Stimulated activated CD8-positive, alpha-beta memory T cell treated with anti-CD3 and anti-CD28 coated beads, Interleukin-7, amount 100 ng/mL, for 1 hour (primary cell): ENCODE data around the gene FXYD3.
"Not testable (repeated sequence)": the region's sequence is repeated elsewhere in the genome, so short reads cannot be mapped to it uniquely, and the experiment has no call there.

Experiments used
- DNase-seq, 2 donors: peaks; one replicate each; pipeline ENCODE4 v3.0.0-alpha.2; 2020; ENCODE audit warnings: low read depth in 2 of 2

The FXYD3 gene

GRCh38 chr19:35086455-35086854 lies 29.2 kb upstream of the FXYD3 start:
- DNase-seq: no peak

- no peak for DNase-seq
Measured at GRCh38 chr19:35087393-35087792, 28.2 kb upstream of the FXYD3 start.

DNA sequence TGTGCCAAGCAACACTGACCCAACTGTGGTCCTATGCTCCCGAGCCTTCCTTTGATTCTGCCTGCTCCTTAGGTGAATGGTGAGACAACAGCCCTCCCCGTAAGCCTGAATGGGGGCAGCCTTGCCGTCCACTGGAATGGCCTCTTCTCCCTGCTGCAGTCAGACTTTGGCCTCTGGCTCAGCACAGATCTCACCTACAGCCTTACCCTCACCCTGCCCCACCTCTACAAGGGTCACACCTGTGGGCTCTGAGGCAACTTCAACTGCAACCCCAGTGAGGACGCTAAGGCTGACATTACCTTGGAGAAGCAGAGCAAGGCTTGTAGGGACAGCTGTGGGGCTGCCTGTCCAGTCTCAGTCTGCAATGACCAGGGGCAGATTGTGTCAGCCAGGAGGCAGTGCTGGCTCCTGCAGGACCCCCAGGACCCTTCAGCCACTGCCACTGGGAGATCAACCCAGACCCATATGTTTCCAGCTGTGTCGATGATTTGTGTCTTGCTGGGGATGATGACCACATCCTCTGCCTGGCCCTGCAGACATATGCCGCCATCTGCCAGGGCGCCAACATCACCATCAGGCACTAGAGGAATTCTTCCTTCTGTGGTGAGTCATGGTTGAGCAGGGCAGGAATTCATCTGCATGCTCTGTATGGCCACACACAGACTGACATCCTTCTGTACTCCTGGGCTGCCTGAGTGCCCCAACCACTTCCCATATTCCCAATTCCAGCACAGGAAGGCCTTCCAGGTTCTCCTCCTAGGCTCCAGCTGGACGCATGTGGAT lies 27.3 kb upstream of the FXYD3 start:
- no peak for DNase-seq

DNA sequence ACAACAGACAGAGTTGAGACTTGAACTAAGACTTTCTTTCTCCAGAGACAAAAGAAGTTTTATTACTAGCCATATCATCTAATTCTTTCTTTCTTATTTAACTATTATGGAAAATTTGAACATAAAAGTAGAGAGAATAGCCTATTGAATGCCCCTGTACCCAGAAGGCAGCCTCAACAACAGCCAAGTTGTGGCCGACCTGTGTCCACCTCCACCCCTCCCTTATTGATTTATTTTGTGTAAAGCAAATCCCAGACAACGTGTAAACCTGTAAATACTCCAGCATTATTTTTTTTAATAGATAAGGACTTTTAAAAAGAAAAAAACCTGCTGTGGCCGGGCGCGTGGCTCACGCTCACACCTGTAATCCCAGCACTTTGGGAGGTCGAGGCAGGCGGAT lies 26.1 kb upstream of the FXYD3 start:
- no peak for DNase-seq

- DNase-seq: no peak
Measured at GRCh38 chr19:35090160-35090505, 25.5 kb upstream of the FXYD3 start.

- DNase-seq: no peak
Measured at GRCh38 chr19:35090506-35091214, 25.0 kb upstream of the FXYD3 start.

DNA sequence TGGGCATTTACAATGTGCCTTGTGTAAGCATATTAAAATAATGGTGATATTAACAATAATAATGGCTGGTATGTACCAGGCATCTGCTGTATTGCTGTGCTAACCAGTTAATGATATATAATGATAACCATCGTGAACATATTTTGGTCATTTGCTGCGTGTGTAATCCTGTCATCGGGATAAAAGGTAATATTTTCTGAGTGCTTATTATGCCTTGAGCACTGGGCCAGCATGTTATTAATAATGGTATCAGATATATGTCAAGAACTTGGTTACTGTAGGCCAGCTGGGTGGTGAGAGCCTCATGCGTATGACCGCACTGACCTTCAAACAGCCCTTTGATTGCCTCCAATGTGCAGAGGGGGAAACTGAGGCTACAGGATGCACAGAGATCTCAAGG lies 22.2 kb upstream of the FXYD3 start:
- no peak for DNase-seq

DNA sequence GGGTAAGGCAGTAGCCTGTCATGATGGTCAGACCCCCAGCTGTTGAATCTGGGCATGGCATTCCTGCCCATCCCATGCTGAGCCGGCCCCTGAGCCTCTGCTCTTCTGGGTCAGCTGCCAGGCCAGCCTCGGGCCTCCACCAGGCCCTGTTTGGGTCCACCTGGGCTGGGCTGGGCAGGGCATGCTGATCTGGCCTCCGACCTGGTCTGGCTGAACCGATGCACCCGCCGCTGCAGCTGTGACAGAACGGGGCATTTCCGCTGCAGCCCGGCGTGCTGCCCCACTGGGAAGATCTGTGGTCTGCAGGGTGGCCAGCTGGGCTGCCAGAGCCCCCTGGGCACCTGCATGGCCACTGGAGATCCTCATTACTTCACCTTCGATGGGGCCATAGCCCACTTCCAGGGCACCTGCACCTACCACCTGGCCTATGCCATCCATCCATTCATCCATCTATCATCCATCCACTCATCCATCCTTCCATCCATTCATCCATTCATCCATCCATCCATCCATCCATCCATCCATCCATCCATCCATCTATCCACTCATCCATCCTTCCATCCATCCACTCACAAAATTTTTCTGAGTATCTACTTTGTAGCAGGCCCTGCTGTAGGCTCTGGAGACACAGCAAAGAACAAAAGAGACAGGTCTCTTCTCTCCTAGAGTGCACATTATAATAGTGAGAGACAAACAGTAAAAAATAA lies 21.5 kb upstream of the FXYD3 start:
- no peak for DNase-seq

DNA sequence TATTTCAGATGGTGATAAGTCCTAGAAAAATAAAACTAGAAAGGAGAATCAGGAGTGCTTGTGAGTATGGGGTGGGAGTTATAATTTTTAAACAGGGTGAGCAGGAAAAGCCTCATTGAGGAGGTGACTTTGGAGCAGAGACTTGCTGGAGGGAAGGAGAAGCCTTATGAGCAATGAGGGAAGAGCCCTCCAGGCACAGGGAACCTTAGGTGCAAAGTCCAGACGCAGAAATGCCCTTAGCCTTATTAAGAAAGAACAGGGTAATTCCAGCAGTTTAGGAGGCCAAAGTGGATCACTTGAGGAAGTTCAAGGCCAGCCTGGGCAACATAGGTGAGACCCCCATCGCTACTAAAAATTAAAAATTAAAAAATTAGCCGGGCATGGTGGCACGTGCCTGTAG lies 21.0 kb upstream of the FXYD3 start:
- no peak for DNase-seq

- no peak for DNase-seq
Measured at GRCh38 chr19:35095667-35096368, 19.8 kb upstream of the FXYD3 start.

- DNase-seq: no peak
Measured at GRCh38 chr19:35098413-35099049, 17.1 kb upstream of the FXYD3 start.

- no peak for DNase-seq
Measured at GRCh38 chr19:35099155-35099896, 16.3 kb upstream of the FXYD3 start.

DNA sequence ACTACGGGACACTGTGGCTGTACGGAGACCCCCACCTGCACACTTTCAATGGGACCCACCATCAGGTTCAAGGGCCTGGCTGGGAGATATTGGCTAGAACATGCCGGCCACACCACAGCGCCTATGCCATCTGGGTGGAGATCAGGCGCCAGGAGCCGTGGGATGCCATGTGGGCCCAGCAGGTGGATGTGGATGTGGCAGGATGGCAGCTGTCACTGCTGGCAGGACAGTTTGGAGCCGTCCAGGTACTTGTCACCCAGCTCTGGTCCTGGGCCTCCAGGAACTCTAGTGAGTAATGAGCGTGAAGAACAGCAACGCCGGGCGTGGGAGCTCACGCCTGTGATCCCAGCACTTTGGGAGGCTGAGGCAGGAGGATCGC lies 15.7 kb upstream of the FXYD3 start:
- no peak for DNase-seq

- no peak for DNase-seq
Measured at GRCh38 chr19:35100588-35101533, 14.8 kb upstream of the FXYD3 start.

GRCh38 chr19:35101949-35102348 lies 13.7 kb upstream of the FXYD3 start:
- DNase-seq: not testable (repeated sequence)

DNA sequence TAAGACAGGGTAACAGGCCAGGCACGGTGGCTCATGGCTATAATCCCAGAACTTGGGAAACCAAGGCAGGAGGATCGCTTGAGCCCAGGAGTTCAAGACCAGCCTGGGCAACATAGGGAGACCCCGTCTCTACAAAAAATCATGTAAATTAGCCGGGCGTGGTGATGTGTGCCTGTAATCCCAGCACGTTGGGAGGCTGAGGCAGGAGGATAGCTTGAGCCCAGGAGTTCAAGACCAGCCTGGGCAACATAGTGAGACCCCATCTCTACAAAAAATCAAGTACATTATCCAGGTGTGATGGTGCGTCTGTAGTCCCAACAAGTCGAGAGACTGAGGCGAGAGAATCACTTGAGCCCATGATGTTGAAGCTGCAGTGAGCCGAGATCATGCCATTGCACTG lies 12.0 kb upstream of the FXYD3 start:
- DNase-seq: not testable (repeated sequence)

DNA sequence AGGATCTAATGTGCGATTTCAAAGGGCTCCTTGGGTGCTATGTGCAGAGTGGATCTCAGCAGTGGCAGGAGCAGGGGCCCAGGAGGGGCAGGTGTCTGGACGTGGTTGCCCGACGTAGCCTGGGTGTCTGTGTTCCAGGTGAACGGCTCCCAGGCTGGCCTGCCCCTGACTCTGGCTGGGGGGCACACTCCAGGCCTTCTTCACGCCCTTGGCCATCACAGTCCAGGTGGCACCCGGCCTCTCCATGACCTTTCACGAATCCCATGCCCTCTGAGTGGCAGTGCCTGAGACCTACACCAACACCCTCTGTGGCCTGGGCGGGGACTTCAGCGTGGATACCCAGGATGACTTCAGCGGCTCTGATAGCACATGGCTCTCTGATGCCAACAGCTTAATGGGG lies 11.3 kb upstream of the FXYD3 start:
- no peak for DNase-seq

- no peak for DNase-seq
Measured at GRCh38 chr19:35105047-35105410, 10.6 kb upstream of the FXYD3 start.

DNA sequence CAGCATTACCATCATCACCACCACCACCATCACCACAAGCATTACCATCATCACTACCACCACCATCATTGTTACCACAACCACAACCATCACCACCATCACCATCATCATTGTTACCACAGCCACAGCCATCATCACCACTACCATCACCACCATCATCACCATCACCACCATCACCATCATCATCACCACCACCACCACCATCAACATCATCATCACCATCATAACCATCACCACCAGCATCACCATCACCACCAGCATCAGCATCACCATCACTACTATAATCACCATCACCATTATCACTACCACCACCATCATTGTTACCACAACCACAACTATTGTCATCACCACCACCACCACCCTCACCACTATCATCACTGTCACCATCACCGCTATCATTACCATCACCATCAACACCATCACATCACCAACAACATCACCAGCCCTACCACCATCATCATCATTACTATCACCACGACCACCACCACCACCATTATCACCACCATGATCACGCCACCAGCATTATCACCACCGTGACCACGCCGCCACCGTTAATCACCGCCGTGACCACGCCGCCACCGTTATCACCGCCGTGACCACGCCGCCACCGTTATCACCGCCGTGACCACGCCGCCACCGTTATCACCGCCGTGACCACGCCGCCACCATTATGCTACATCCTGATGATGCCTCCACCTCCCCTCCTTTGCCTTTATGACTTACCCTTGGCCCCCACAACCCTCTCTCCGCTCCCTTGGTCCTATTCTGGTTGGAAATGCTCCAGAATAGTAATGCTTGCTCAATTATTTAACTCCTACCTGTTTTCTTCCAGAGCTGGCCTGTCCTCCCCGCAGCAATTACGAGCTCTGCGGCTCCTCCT lies 10.0 kb upstream of the FXYD3 start:
- no peak for DNase-seq
